NCI-H146 treated with DMSO at 0.1 percent for 48 hours (cell line): Measurements from ENCODE around the gene GRIP1.

Experiments used
- DNase-seq: peaks from one replicate; lab custom pipeline; 2025; ENCODE audit not compliant: unreplicated experiment; lab: John Stamatoyannopoulos, UW

The GRIP1 gene

DNA sequence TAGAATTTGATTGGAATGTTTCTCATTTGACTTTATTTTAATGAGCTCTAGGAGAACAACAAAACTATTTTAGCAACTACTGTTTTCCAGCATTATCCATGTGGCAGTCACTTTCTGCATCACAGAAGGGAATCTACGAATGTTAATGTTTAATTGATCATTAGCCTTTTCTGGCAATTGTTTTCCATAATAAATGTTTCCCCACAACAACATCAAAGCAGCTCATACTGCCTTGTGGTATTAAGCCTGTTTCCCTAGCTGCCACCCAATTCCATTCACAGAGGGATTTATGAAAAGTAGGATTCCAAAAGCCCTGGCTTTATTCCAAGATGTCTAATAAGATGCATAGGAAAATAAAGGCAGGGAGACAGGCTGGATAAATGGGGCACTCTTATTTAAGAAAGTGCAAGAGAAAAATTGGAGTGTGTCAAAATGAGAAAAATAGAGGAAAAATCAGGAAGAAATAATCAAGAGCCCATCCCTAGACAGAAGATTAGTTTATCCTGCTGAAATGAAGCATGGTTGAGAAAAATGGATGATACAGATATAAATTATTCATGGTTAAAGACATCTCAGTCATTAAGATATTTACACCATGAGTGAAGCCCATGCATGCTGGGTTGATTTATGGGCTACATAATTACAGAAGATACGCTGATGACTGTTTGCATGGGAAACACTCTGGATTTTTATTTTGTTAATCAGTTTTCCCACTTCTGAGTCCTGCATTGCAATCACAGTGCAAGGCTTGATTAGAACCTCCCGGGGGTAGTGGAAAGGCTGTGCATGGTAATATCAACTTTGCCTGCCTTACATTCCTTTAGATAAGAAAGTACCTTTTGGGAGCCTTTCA lies 196.3 kb downstream of the GRIP1 start:
- no peak for DNase-seq

- no peak for DNase-seq
These were observed 210.9 kb downstream of the GRIP1 start for GRCh38 chr12:66467932-66468331.

DNA sequence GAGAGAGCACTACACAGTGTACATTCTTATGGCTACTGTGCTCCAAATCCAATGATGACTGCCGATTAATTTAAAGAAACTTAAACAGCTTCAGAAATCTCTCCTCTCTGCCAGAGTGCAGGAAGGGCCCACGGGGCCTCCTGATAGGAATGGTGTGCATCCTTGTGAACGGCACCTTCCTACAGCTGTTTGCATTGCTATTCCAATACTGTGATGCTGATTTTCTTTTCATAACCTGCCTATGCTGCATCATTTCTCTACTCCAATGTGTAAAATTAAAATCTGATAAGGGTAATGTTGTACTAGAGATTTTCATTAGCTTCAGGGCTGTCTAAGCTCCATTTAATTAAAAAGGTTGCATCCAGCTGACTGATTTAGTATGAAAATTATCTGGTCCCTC lies 217.5 kb downstream of the GRIP1 start:
- no peak for DNase-seq

- no peak for DNase-seq
These were observed 218.9 kb downstream of the GRIP1 start for GRCh38 chr12:66459944-66460482.

- no peak for DNase-seq
These were observed 222.3 kb downstream of the GRIP1 start for GRCh38 chr12:66456612-66457011.

- DNase-seq: no peak
These were observed 225.0 kb downstream of the GRIP1 start for GRCh38 chr12:66453844-66454243.

DNA sequence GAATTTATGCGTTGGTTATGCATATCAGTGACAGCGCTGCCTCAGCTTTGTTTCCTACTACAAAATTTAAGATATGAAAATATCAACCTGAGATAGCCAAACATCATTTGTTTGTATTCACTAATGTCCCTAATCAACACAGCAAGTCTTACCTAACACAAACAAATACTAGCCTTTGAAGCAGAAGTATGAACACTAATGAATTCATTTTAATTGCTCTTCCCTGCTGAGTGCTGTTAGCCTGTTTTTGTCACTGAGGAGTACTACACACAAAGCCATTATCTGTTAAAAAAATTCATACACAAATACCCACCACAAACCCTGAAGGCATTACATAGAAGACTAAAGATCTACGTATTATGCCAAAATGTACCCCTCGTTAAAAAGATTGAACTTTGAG lies 225.8 kb downstream of the GRIP1 start:
- DNase-seq: peak; percentile 98

GRCh38 chr12:66449531-66449930 lies 229.3 kb downstream of the GRIP1 start:
- DNase-seq: no peak

DNA sequence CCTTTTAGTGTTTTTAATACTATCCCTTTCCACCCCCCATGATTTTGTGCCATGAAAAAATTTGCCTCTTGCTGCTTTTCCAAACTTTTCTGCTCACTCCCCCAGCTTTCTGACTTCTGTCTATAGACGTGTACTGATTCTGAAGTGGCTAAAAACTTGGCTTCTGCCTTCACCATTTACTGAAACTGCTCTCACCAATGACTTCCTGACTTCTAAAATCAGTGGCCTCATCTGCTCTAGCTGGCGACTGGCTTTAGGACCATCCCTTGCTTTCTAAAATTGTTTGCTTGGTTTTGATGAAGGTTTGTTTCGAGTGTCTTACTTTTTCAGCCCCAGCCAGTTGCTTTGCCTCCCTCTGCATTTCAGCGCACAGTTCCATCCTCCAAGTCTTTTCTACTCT lies 231.2 kb downstream of the GRIP1 start:
- DNase-seq: no peak

- no peak for DNase-seq
These were observed 232.6 kb downstream of the GRIP1 start for GRCh38 chr12:66446276-66446675.

GRCh38 chr12:66441905-66442559 lies 236.8 kb downstream of the GRIP1 start:
- DNase-seq: no peak

DNA sequence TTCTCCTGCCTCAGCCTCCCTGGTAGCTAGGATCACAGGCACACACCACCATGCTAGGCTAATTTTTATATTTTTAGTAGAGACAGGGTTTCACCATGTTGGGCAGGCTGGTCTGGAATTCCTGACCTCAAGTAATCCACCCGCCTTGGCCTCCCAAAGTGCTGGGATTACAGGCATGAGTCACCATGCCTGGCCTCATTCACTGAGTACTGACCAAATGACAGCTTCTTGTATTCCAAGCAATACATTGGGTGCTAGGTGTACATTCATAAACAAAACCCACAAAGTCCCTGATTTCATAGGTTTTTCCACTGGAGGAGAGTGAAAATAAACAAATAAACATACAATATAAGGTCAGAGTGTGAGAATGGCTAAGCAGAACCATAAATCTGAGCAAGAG lies 240.3 kb downstream of the GRIP1 start:
- no peak for DNase-seq

GRCh38 chr12:66430106-66430505 lies 248.8 kb downstream of the GRIP1 start:
- DNase-seq: no peak

GRCh38 chr12:66428870-66429269 lies 250.0 kb downstream of the GRIP1 start:
- DNase-seq: no peak

- DNase-seq: no peak
These were observed 250.6 kb downstream of the GRIP1 start for GRCh38 chr12:66428261-66428660.

DNA sequence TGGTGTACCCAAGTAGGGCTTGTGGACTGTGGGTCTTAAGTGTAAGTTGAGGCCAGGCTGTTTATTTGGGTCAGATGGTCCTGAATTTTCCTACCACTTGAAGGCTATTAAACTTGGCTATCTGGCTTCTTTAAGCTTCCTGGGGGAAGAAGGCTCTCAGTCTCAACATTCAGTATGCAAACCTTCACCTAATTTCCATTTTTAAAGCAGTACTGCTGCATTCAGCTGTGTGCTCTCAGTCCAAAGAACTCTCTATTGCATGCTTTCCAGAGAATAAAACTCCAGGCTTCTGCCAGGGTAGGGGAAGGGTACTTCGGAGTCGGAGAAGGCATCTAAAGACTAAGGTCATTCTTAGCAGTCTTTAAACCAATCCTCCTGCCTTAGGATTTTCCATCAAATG lies 252.2 kb downstream of the GRIP1 start:
- no peak for DNase-seq

GRCh38 chr12:66423266-66423665 lies 255.6 kb downstream of the GRIP1 start:
- no peak for DNase-seq

DNA sequence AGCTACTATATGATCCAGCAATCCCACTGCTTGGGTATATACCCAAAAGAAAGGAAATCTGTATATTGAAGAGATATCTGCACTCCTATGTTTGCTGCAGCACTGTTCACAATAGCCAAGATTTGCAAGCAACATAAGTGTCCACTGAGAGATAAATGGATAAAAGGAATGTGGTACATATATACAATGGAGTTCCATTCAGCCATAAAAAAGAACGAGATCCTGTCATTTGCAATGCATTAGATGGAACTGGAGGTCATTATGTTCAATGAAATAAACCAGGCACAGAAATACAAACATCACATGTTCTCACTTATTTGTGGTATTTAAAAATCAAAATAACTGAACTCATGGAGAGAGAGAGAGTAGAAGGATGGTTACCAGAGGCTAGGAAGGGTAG lies 260.0 kb downstream of the GRIP1 start:
- no peak for DNase-seq

GRCh38 chr12:66417217-66417616 lies 261.7 kb downstream of the GRIP1 start:
- DNase-seq: no peak

DNA sequence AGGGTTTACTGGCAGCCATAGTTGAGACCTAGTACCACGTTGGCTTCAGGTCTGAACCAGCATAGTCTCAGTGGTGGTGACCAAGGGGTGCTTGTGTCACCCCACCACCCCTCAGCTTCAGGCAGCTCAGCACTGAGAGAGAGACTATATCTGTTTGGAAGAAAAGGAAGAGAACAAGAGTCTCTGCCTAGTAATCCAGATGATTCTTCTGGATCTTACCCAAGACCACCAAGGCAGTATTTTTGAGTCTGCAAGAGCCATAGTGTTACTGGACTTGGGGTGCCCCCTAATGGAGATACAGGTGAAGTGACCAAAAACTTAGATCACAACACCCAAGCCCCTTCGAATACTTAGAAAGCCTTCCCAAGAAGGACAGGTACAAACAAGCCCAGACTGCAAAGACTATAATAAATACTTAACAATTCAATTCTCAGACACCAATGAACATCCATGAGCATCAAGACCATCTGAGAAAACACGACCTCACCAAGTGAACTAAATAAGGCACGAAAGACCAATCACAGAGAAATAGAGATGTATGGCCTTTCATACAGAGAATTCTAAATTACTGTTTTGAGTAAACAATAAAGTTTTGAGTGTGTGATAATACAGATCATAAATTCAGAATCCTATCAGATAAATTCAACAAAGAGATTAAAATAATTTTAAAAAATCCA lies 269.5 kb downstream of the GRIP1 start:
- DNase-seq: no peak

DNA sequence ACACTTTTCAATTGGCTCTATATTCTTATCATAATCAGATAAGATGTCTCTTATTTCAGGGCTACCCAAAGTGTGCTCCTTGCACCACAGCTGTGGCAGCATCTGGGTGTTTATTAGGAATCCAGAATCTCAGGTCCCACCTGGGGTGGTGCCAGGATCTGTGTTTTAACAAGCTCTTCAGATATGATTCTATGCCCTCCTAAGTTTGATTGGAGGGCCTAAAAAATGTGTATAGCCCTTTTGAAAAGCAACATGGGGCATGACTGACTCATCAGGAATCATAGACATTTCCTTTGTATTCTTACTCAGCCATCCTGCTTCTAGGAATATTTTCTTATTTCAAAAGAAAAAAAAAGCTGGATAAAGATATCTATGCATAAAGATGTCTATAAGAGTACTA lies 273.5 kb downstream of the GRIP1 start:
- DNase-seq: no peak

DNA sequence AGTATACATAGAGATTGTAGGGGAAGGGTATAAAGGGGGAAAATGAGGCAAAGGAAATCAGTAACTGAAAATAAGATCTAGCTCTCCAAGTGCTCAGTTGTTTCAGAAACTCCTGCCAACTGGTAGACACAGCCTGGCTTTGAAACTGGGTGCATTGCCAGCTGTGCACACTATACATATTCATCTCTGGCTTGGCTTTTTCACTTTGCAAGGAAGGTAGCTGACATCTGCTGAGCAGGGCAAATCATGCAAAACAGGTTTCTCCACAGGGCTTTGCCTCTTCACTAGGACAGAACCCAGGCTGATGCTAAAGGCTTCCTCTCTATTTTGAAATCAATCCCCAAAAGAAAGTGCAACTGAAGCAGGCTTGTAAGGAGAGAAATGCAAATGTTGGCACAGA lies 275.1 kb downstream of the GRIP1 start:
- DNase-seq: no peak
